PC-3 (cell line): ENCODE measurements around the gene GLI3.

ENCODE experiments used
- EZH2 ChIP-seq: fragments of 300-600 bp; sonication (generic); IDR thresholded peaks from one replicate; pipeline ENCODE4 v1.6.1; 2017; ENCODE audit warnings: antibody characterized with exemption, mild to moderate bottlenecking, low read length; ENCODE audit not compliant: unreplicated experiment
- EZH2phosphoT487 ChIP-seq: fragments of 300-600 bp; sonication (generic); IDR thresholded peaks from 2 replicates; pipeline ENCODE4 v1.6.1; 2018; ENCODE audit warnings: mild to moderate bottlenecking, antibody characterized with exemption, low read length, borderline replicate concordance
- TF ChIP-seq, protein P1 (sequence below): fragments of 300-600 bp; sonication (generic); conservative IDR thresholded peaks from 2 replicates; pipeline ENCODE4 v1.5.1; 2017; ENCODE audit warnings: antibody characterized with exemption, low read depth, mild to moderate bottlenecking, low read length

DNA sequence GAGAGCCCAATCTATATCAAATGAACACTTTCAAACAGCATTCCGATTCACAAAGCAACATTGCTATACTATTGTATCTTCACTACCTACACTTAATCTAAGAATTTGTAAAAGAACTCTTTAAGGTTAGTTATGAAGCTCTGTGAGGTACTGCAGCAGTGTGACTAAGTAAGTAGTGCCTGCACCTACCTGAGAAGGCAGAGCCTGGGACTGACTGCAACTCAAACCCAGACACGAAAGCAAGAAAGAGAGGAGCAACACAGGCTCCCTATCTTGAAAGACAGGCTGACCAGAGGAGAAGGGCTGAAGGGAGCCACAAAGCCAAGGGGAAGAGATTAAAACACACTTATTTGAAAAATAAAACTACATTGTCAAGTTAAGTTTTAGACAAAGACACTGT is 160.1 kb downstream of the GLI3 start:
- TF ChIP-seq, protein P1, sequence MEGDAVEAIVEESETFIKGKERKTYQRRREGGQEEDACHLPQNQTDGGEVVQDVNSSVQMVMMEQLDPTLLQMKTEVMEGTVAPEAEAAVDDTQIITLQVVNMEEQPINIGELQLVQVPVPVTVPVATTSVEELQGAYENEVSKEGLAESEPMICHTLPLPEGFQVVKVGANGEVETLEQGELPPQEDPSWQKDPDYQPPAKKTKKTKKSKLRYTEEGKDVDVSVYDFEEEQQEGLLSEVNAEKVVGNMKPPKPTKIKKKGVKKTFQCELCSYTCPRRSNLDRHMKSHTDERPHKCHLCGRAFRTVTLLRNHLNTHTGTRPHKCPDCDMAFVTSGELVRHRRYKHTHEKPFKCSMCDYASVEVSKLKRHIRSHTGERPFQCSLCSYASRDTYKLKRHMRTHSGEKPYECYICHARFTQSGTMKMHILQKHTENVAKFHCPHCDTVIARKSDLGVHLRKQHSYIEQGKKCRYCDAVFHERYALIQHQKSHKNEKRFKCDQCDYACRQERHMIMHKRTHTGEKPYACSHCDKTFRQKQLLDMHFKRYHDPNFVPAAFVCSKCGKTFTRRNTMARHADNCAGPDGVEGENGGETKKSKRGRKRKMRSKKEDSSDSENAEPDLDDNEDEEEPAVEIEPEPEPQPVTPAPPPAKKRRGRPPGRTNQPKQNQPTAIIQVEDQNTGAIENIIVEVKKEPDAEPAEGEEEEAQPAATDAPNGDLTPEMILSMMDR: no peak
- TF ChIP-seq EZH2phosphoT487 (no peak), EZH2 (no peak)
